NCI-H146 (cell line): ENCODE measurements around the gene NTSR2.
A peak's percentile ranks its signal among the peaks of the same experiment; 100 is the strongest.

ENCODE experiments used
- DNase-seq: peaks from one replicate; lab custom pipeline; 2025; lab: John Stamatoyannopoulos, UW

The NTSR2 gene, protein sequence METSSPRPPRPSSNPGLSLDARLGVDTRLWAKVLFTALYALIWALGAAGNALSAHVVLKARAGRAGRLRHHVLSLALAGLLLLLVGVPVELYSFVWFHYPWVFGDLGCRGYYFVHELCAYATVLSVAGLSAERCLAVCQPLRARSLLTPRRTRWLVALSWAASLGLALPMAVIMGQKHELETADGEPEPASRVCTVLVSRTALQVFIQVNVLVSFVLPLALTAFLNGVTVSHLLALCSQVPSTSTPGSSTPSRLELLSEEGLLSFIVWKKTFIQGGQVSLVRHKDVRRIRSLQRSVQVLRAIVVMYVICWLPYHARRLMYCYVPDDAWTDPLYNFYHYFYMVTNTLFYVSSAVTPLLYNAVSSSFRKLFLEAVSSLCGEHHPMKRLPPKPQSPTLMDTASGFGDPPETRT

DNA sequence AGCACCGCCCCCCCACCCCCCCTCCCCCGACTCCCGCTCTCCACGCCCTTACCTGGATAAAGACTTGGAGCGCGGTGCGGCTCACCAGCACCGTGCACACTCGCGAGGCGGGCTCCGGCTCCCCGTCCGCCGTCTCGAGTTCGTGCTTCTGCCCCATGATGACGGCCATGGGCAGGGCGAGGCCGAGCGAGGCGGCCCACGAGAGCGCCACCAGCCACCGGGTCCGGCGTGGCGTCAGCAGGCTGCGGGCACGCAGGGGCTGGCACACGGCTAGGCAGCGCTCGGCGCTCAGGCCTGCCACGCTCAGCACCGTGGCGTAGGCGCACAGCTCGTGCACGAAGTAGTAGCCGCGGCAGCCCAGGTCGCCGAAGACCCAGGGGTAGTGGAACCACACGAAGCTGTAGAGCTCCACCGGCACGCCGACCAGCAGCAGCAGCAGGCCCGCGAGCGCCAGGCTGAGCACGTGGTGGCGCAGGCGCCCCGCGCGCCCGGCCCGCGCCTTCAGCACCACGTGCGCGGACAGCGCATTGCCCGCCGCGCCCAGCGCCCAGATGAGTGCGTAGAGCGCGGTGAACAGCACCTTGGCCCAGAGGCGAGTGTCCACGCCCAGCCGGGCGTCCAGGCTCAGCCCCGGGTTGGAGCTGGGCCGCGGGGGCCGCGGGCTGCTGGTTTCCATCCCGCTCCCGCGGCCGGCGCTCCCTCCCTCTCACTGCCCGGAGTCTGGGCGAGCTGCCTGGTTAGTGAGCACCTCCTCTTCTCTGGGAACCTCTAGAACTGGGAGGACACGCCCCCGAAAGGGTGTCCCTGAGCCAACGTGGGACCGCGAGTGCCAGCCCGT, at the start of gene NTSR2:
Gene NTSR2, minus strand, starts transcription at position 742 of the 838 bp plus-strand sequence. Its CDS starts 66 bp downstream, at position 676.
- no peak for DNase-seq

DNA sequence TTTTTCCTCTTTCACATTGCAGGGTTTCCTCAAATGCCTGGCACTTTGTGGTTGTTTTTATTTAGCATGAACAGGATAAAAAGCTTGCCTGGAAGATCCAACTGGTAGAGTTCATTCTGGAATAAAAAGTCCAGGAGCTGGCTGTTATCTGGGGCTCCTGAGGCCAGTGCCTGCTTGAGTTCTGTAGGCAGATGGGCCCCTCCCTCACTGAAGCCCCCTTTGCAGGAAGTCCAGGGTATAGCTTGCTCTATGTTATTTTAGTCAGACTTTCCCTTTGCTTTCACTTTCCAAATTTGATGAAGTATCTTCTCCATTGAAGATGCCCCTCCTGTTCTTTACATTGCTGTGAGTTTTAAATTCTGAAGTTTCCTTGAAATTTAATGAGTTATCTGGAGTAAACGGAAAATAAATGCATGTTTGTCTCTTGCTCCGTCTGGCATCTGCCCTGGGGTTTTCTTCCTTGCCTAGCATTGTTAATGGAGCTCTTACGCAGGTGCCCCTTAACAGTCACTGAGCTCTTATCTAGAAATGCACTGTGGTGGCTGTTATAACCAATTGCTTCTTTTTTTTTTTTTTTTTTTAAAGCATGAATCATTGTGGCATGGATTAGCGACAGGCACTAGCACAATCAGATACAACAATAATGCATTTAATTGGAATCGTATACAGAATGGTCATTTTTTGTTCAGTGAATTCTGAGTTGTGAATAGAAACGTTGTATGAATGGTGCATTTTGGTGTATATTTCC, 49.4 kb upstream of the NTSR2 start:
- peak; percentile 67 for DNase-seq

DNA sequence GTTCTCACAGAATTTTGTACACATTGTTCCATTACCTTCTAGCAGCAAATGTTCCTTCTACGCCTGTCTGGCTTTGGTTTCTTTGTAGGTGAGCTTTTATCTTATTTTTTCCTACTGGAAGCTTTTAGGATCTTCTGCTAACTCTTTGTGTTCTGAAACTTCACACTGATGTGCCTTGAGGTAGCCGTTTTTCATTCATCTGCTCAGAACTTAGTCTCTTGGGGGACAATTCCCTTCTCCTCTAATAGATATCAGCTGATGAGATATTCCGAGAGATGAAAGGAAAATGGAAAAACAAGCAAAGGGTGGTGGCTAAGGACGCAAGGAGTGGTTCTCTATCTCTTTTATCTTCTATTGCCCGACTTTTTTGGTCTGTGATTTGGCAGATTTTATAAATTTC, 48.6 kb upstream of the NTSR2 start:
- DNase-seq: no peak

DNA sequence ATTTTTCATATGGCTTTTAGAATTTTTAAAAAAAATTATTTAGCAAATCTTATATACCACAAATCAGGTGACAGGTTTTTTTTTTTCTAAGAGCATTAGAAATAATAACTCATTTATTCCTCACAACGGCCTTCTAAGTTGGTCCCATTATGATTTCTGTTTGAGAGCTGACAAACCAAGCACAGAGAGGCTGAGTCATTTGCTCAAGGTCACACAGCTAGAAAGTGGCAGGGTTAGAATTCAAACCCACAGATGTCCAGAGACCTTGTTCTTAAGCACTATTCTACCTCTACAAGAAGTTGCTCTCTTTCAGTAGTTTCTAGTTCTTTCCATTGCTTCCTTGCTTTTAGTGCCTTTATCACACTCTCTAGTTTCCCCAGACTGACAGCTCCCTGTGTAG, 47.6 kb upstream of the NTSR2 start:
- no peak for DNase-seq

DNA sequence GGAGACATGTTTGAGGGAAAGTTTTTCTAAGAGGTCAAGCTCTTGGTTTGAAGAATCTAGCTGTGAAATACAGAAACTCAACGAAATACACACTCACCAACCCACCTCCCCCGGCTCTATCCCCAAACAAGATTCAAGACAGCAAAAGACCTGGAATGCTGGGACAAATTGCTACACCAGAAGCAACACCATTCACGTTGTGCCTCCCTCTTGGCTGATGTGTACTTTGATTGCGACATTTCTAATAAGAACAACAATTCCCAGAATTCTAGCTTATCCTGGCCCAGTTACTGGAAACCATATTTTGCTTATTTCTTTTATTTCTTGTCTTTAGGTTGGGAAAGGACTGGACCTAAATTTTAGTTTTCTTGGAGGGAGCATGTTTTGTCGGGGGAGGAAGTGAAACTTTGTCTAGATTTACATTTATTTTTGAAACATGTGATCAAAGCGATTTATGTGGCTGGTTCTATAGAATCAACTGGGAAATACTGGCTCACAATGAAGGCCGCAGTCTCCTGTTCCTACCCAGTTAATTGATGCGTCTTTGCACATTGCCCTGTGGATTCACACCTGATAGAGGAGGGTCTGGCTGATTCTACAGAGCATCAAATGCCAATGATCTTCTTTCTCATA, 46.8 kb upstream of the NTSR2 start:
- DNase-seq: no peak

DNA sequence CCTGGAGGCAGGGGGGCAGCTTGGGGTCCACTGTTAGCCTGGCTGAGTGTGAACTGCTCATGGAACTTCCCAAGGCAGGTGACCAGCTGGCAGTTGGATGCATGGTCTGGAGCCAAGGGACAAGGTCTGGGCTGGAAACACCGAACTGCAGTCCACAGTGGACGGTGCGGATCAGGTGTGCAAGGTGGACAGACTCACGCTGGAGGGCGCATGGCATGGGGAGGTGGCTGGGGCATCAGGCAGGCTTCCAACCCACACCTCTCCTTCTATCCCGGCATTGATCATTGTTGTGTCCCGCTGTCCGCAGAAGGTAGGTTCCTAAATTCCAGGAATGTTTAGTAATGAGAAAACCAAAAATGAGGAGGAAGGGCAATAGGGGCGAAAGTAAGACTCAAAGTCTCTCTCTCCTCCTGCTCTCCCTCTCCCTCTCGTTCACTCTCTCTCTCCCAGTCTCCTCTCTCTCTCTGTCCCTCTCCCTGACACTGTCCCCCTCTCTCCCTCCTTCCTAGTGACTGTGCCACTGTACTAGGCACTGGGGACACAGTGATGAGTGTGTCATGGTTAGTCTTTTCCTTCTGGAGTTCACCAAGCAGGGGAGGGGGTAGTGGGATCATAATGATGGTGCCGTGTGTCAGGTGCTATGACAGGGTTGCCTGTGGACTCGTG, 46.1 kb upstream of the NTSR2 start:
- no peak for DNase-seq

DNA sequence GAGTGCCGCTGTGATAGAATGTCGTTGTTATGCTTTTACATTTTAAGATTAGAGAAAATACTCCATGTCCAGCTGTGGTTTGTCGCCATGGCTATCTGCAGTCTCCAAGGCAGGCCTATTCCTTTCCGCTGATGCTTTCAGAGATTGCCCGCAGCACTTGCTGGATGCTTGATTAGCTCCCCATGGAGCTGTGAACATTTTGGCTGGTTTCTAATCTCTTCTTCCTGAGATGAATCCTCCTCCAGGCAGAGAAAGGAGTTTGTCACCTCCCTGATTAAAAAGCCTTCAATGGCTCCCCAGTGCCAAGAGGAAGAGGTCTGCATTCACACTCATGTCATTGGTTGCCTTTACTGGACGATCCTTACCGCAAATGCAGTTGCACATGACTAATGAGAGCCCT, 43.8 kb upstream of the NTSR2 start:
- DNase-seq: no peak

DNA sequence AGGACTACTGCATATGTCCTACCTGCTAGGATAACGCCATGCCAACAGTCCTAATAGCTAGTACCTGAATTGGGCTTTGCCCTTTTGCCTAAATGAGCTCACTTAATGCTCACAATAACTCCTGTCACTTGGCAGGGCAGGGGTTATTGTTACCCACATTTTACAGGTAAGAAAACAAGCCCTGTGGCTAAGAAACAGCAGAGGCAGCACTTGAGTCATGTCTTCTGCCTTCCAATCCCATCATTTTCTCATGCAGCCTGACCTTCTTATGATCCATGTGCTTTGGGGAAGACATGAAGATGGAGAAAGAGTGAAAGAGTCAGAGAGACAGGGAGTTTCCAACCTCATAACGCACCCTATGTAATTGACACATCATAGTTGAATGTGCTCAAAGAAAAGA, 42.9 kb upstream of the NTSR2 start:
- DNase-seq: no peak

DNA sequence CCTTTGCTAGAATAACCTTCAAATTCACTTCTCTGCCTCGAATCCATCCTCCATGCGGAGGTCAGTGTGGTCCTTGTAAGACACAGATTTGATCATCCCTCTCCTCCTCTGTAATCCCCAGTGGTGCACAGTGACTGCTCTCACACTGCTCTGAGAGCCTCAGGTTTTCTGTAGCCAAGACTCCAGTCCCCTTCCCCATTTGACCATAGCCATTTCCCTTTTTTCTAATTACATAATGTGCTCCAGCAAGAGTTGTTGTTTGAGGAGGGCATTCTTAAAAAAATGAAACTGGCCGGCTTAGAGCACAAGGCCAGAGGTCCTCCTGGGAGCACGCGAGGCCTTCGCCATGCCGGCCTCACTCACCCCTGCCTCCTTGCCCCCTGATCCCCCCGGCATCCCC, 41.8 kb upstream of the NTSR2 start:
- DNase-seq: no peak

DNA sequence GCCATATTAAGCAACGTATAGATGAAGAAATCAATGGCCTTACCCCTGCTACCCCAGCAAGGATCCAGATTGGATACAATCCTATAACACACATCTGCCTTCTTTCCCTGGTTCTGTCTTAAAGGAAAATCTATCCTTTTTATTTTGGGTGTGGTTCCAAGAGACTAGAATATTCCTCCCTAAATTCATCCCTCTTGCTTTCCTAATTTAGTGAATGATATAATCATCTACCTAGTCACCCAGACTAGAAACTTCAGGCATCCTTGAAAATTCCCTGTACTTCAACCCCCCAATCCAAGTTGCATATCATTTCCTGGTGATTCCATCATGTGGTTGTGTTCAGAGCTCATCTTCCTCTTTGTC, 41.3 kb upstream of the NTSR2 start:
- no peak for DNase-seq

DNA sequence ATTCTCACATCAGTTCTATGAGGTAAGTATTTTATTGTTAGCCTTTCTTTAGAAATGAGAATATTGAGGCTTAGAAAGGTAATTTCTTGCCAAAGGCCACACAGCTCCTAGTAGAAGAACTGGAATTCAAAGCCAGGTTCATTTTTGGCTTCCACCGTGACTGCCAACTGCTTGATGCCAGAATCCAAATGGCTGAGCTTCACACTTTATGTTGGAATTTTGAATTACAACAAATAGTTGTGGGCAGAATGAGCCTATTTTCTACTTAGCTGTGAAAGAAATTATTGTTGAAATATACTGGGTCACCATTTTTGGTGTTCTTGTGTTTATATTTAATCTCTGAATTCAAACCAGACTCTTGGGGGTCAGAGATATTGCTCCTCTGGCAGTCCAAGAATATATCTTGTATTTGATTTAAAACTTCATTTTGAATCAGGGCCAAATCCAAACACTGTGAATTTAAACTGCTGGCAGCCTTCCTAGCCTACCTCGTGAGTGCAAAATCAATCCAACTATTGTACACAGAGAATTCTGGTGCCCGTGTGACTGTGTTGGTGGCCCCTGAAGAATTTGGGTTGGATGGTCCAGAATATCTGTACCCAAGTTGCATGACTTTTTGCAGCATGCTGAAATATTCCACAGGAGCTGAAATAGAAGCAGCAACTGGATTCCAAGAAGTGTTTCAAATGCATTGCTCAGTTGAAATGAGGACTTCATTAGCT, 40.8 kb upstream of the NTSR2 start:
- DNase-seq: no peak

DNA sequence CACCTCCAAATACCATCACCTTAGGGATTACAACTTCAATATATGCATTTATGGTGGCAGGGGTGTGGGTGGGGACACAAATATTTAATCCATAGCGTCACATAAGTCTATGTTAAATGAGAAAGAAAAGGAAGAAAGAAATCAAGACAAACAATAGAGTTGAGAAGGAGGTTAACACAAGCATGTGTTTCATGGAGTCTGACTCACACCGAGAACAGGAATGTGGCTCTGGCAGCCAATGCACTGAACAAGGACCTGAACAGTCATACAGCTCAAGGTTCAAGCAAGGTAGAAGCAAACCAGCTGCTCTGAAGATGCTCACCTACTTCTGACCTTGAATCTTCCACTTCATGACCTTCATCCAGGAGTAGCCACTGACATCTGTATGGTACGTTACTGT, 40.2 kb upstream of the NTSR2 start:
- DNase-seq: no peak

DNA sequence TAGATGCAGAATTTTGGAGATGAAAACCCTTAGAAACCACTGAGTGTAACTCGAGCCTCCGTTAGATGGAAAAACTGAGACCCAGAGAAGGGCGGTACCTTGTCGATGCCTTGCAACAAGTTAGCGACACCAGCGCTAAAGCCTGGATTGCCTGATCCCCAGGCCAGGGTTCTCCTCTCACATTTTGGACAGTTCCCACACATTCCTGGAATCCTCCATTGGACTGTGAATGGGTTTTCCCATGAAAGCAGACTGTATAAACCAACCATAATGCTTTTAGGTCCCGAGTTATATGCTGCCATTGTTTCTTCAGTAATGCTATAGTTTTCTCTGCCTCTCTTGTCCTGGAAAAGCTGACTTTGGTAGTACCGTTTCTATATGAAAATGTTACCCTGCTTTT, 39.3 kb upstream of the NTSR2 start:
- DNase-seq: no peak

DNA sequence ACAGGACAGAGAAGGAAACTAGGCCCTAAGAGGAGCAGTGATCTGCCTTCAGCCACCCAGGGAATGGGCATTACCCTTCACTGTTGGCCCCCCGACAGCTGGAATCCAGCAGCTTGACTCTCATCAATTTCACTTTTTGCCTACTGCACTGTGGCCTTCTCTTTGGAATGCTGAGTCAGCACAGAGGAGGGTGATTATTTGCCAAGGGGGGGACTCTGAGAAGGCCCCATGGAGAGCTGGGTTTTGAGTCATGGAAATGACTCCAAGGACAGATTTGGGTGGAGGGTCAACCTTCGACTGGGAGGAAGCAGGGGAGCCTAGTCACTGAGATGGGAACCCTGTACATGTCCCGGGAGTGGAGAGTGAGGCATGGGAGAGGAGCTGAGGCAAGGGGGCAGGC, 38.1 kb upstream of the NTSR2 start:
- DNase-seq: no peak

DNA sequence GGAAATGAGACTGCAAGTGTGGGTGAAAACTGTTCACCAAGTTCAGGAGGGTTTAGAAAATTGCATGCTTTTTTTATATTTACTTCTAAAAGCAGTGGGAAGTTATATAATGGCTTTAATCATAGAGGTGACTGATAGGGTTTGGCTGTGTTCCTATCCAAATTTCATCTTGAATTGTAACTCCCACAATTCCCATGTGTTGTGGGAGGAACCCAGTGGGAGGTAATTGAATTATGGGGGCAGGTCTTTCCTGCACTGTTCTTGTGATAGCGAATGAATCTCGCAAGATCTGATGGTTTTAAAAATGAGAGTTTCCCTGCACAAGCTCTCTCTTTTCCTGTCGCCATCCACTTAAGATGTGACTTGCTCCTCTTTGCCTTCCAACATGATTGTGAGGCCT, 35.7 kb upstream of the NTSR2 start:
- DNase-seq: no peak

DNA sequence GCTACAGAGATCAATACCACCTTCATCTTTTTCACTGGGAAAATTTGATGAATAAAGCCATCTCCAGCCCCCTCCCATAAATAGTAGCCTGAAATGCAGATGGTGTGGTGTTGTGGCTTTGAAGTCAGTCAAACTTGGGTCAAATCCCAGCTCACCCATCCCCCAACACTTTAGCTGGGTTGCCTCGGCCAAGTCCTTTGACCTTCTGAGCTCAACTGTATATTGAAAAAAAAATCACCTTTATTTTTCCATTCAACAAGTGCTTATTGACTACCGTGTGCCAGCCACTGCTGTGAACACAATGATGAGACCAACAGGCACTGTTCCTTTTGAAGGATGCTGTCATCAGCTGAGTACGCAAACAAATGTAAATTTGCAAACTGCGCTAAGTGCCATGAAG, 35.1 kb upstream of the NTSR2 start:
- DNase-seq: no peak

DNA sequence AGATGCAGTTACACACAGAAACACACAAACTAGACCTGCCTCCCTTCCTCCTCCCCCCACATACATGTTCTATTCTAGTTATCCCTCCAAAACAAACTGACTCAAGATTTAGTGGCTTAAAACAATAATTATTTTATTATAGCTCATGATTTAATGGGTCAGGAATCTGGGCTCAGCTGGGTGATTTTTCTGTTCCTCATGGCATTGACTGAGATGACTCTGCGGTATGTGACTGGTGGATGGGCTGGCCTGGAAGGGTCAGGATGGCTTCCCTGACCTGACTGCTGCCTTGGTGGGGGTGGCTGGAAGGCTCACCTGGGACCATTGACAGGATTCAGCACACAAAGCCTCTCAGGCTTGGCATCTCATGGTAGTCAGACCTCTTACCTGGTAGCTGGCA, 33.7 kb upstream of the NTSR2 start:
- DNase-seq: no peak

DNA sequence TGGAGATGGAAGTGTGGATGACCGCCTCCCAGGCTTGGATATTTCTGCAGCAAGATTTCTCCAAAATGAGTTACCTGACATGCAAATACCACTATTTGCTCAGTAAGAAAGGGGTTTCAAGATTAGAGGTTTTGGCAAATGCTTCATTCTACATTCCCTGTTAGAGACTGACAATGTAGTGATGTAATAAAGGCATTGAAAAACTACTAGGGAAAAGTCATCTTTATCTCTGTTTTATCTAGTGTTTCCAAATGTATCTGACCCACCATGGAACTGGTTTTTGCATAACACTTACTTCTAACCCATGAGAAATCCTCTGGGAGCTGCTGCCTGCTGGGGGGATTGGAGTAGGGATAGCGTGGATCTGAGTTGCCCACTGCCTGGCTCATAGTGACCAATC, 33.0 kb upstream of the NTSR2 start:
- no peak for DNase-seq

DNA sequence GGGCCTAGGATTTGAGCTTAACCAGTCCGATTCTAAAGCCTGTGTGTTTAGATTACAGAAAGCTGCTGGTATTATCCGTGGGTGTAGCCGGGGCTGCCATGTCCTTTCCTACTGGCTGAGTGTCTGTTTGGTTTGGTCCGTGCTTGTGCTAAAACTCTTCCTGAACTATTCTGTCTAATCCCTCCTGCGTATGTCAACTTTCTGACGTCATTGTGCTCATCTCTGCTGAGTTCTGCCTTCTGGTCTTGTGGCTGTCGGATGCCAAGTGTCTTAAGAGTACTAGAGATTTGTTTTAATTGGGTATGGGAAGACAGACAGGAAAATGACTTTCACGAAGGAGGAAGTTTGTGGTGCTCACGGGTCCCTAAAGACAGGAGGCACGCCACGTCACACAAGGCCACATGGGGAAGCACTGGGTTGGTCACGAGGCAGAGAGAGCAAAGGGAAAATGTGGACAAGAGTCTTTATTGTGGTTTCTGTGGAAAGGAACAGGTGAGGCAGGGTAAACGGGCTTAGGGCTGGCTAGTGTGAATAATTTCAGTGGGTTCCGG, 31.8 kb upstream of the NTSR2 start:
- no peak for DNase-seq

DNA sequence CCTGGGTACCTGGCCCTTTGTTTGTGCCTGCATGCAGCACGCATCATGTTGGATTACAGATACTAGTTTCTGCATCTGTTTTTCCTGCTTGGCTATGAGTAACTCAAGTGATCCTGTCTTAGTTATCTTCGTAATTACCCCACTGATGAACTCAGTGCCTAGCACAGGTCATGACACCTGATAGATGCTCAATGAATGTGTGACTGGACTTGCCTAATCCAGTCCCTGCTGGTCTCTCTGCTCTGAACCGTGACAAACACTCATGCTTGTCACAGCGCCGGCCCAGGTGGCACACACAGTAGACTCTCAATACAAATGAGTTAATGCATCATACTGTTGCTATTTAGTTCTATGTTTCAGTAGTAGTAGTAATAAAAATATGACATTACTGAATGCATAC, 31.2 kb upstream of the NTSR2 start:
- no peak for DNase-seq
